NCI-H524 (cell line): Measurements from ENCODE around the gene VMO1.

ENCODE experiments used
- DNase-seq, 2 experiments: peaks; one replicate each; lab custom pipeline; 2025; lab: John Stamatoyannopoulos, UW

Gene VMO1

GRCh38 chr17:4800462-4801196 lies 14.5 kb upstream of the VMO1 start:
- no peak for DNase-seq

- DNase-seq, result peak in 1 of 2 experiments; percentile 8
Measured at GRCh38 chr17:4796552-4796920, 10.4 kb upstream of the VMO1 start.

- DNase-seq, result no peak
Measured at GRCh38 chr17:4795168-4795567, 9.0 kb upstream of the VMO1 start.

- DNase-seq, result no peak
Measured at GRCh38 chr17:4790705-4791088, 4.5 kb upstream of the VMO1 start.

GRCh38 chr17:4789951-4790704 lies 4.0 kb upstream of the VMO1 start:
- peak; percentile 38 to 73 for DNase-seq

- DNase-seq, result no peak
Measured at GRCh38 chr17:4789701-4789950, 3.5 kb upstream of the VMO1 start.

GRCh38 chr17:4788807-4789700 lies 2.9 kb upstream of the VMO1 start, which contains the start of gene GLTPD2:
Gene GLTPD2, plus strand, starts transcription at chr17:4788964. Its CDS starts 48 bp downstream, at chr17:4789012.
- DNase-seq, result peak in 1 of 2 experiments; percentile 20

- DNase-seq, result no peak
Measured at GRCh38 chr17:4788159-4788806, 2.1 kb upstream of the VMO1 start.

GRCh38 chr17:4786516-4786915 lies 352 bp upstream of the VMO1 start:
- DNase-seq, result no peak

- peak in 1 of 2 experiments; percentile 24 for DNase-seq
Measured at GRCh38 chr17:4785311-4786105, 656 bp downstream of the VMO1 start.

- DNase-seq, result no peak
Measured at GRCh38 chr17:4782652-4783051, 3.5 kb downstream of the VMO1 start.

GRCh38 chr17:4780325-4780955 lies 5.7 kb downstream of the VMO1 start:
- DNase-seq, result no peak

GRCh38 chr17:4777969-4778760 lies 8.0 kb downstream of the VMO1 start:
- DNase-seq, result no peak

GRCh38 chr17:4772235-4772613 lies 13.9 kb downstream of the VMO1 start:
- DNase-seq, result peak in 1 of 2 experiments; percentile 49

- DNase-seq, result no peak
Measured at GRCh38 chr17:4771519-4772234, 14.5 kb downstream of the VMO1 start, which contains the start of gene TM4SF5. Gene TM4SF5, plus strand, starts transcription at chr17:4771886. Its CDS starts 37 bp downstream, at chr17:4771923.

GRCh38 chr17:4769628-4770027 lies 16.5 kb downstream of the VMO1 start:
- no peak for DNase-seq

- no peak for DNase-seq
Measured at GRCh38 chr17:4768298-4768697, 17.9 kb downstream of the VMO1 start.

GRCh38 chr17:4766723-4767122 lies 19.4 kb downstream of the VMO1 start:
- no peak for DNase-seq

GRCh38 chr17:4766201-4766600 lies 20.0 kb downstream of the VMO1 start:
- DNase-seq, result no peak
